Nephron (organoid): ENCODE measurements around the gene C5orf34.
"Not testable (repeated sequence)": the region's sequence is repeated elsewhere in the genome, so short reads cannot be mapped to it uniquely, and the experiment has no call there.

Source experiments
- H3K27ac Mint-ChIP-seq, 3 experiments: 2 replicates each; pipeline ENCODE4 v1.8.0; 2020; ENCODE audit warnings: mixed read lengths in 3 of 3, mild to moderate bottlenecking in 2 of 3, moderate library complexity in 1 of 3
- H3K27me3 Mint-ChIP-seq: 2 replicates; pipeline ENCODE4 v1.8.0; 2021; ENCODE audit warnings: low read depth, mild to moderate bottlenecking, moderate library complexity, mixed read lengths
- H3K36me3 Mint-ChIP-seq: 2 replicates; pipeline ENCODE4 v1.8.0; 2020; ENCODE audit warnings: low read depth, mixed read lengths
- H3K4me1 Mint-ChIP-seq: 2 replicates; pipeline ENCODE4 v1.8.0; 2020; ENCODE audit warnings: mixed read lengths
- H3K4me3 Mint-ChIP-seq, 3 experiments: 2 replicates each; pipeline ENCODE4 v1.8.0; 2020; ENCODE audit warnings: mild to moderate bottlenecking in 3 of 3, mixed read lengths in 3 of 3, moderate library complexity in 2 of 3
- H3K9me3 Mint-ChIP-seq: 2 replicates; pipeline ENCODE4 v1.8.0; 2020; ENCODE audit warnings: mixed read lengths
- TF ChIP-seq, protein P1 (sequence below), 3 experiments: fragments of 200-600 bp; sonication (generic); IDR thresholded peaks; one replicate each; pipeline ENCODE4 v1.5.0; 2021; ENCODE audit warnings: antibody characterized with exemption in 3 of 3; ENCODE audit not compliant: unreplicated experiment in 3 of 3

C5orf34 gene

DNA sequence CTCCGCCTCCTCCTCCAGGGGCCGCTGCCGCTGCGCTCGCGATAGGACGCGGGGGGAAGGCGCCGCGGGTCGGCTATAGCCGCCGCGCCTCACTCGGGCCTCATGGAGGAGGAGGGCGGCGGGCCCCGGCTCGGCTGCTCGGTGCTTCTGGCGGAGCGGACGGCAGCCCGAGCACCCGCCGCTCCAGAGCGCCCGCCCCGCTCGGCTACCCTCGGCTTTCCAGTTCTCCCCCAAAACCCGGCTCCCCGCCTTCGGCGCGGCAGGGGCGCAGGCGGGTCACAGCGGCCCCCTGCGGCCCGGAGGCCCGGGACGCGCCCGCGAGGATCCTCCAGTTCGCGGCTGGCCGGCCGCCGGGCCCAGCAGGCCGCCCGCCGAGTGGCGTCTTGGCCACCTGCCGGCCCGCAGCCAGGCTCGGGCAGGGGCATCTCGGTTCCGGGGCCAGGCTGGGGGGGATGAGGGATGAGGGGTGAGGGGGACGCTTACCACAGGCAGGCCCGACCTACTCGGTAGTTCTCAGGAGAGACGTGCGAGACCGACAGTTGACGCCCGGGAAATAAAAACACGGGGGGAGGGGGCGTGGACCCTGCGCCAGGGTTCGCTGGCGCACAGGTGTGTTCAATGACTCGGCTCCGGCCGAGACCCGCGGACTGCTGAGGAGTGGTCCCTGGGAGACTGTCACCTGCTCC, 42.1 kb upstream of the C5orf34 start, which contains the start of gene PAIP1:
Gene PAIP1 (minus strand): TSS at position 221 of the 686 bp plus-strand sequence. CDS start 231 bp downstream, outside the sequence.
- Mint-ChIP-seq H3K4me1 (peaks cover 12% of the 10 kb centered on the region), H3K27me3 (no peaks in the 10 kb centered on the region), H3K36me3 (peaks cover 7% of the 10 kb centered on the region), H3K9me3 (no peaks in the 10 kb centered on the region), H3K4me3 (peak within 1 kb of the TSS; percentile 89 to 95 (median 94)), H3K27ac (peak within 1 kb of the TSS; percentile 98 to 100 (median 99))
- TF ChIP-seq, protein P1, sequence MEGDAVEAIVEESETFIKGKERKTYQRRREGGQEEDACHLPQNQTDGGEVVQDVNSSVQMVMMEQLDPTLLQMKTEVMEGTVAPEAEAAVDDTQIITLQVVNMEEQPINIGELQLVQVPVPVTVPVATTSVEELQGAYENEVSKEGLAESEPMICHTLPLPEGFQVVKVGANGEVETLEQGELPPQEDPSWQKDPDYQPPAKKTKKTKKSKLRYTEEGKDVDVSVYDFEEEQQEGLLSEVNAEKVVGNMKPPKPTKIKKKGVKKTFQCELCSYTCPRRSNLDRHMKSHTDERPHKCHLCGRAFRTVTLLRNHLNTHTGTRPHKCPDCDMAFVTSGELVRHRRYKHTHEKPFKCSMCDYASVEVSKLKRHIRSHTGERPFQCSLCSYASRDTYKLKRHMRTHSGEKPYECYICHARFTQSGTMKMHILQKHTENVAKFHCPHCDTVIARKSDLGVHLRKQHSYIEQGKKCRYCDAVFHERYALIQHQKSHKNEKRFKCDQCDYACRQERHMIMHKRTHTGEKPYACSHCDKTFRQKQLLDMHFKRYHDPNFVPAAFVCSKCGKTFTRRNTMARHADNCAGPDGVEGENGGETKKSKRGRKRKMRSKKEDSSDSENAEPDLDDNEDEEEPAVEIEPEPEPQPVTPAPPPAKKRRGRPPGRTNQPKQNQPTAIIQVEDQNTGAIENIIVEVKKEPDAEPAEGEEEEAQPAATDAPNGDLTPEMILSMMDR (IDR thresholded peaks at IDR 0.05; ENCODE audit: unreplicated experiment in 3 of 3): peak; percentile 39 to 72 (median 61)

- H3K27ac Mint-ChIP-seq: peak overlapping the region in 1 of 3 experiments; percentile 99
- not testable (repeated sequence) for H3K27me3 Mint-ChIP-seq, H3K4me1 Mint-ChIP-seq, H3K36me3 Mint-ChIP-seq, H3K9me3 Mint-ChIP-seq
- H3K4me3 Mint-ChIP-seq: peak overlapping the region; percentile 89 to 95 (median 94)
These were observed 41.6 kb upstream of the C5orf34 start for GRCh38 chr5:43556607-43556856.

DNA sequence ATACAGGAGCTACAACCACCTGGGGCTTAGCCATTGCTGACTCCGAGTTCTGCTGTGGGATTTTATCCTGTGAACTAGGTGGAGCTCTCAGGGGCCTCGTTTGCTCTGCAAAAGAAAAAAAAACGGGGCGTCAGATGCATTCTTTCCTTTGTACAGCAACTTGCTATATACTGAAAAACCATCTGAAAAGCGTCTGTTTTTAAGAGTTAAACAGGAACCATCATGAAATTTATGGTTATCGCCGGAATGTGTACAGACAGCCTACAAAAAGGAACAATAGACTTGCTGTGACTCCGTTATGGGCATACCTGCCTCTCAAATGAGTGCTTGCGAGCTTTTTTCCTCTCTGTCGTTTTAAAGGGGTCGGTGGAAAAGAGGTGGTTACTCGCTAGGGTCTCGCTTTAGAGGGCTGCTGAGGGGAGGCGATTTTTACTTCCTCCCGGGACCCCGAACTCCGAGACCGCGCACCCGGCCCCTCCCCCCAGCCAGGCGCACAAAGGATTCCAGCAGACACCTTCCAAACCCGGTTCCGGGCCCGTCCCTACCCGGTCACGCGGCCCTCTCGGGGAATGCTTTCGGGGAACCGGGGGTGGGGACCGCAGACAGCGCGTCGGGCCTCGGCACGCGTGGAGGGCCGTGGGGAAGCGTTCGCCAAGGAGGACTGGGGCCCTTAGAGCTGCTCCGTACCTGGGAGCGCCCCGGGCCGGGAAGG, 41.1 kb upstream of the C5orf34 start:
- Mint-ChIP-seq H3K36me3 (peaks cover 10% of the 10 kb centered on the region), H3K4me1 (peaks cover 5% of the 10 kb centered on the region), H3K4me3 (no peak overlapping the region), H3K27ac (peak overlapping the region in 1 of 3 experiments; percentile 100), H3K9me3 (no peaks in the 10 kb centered on the region), H3K27me3 (no peaks in the 10 kb centered on the region)
- TF ChIP-seq, protein P1 (IDR thresholded peaks at IDR 0.05; ENCODE audit: unreplicated experiment in 3 of 3): no peak

GRCh38 chr5:43554497-43554896, 39.5 kb upstream of the C5orf34 start:
- peaks cover 10% of the 10 kb centered on the region for H3K4me1 Mint-ChIP-seq
- H3K4me3 Mint-ChIP-seq: no peak overlapping the region
- TF ChIP-seq, protein P1 (IDR thresholded peaks at IDR 0.05; ENCODE audit: unreplicated experiment in 3 of 3): no peak
- H3K36me3 Mint-ChIP-seq: peaks cover 16% of the 10 kb centered on the region
- no peak overlapping the region for H3K27ac Mint-ChIP-seq
- no peaks in the 10 kb centered on the region for H3K9me3 Mint-ChIP-seq
- no peaks in the 10 kb centered on the region for H3K27me3 Mint-ChIP-seq

- H3K9me3 Mint-ChIP-seq: no peaks in the 10 kb centered on the region
- H3K4me1 Mint-ChIP-seq: peaks cover 10% of the 10 kb centered on the region
- TF ChIP-seq, protein P1 (IDR thresholded peaks at IDR 0.05; ENCODE audit: unreplicated experiment in 3 of 3): no peak
- H3K4me3 Mint-ChIP-seq: no peak overlapping the region
- peaks cover 23% of the 10 kb centered on the region for H3K36me3 Mint-ChIP-seq
- H3K27me3 Mint-ChIP-seq: no peaks in the 10 kb centered on the region
- H3K27ac Mint-ChIP-seq: no peak overlapping the region
These were observed 38.4 kb upstream of the C5orf34 start for GRCh38 chr5:43553381-43553780.

DNA sequence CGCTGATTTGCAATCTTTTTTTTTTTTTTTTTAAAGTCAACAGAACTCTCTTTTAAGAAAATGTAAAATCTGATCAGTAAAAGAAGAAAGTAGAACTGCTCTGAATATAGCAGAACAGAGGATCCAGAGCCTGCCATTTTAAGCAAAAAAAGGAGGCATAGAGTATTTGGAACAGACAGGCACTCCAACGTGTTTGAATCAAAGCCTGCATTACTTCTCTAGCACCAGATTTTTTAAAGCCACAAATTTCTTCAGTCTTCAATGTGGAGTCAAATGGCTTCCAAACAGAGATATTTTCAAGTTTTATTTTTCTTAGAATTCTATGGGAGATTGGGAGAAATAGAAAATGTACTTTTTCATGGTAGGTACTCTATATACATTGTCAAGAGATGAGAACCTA, 36.8 kb upstream of the C5orf34 start:
- peaks cover 36% of the 10 kb centered on the region for H3K36me3 Mint-ChIP-seq
- no peak overlapping the region for H3K4me3 Mint-ChIP-seq
- no peaks in the 10 kb centered on the region for H3K9me3 Mint-ChIP-seq
- peaks cover 6% of the 10 kb centered on the region for H3K4me1 Mint-ChIP-seq
- TF ChIP-seq, protein P1 (IDR thresholded peaks at IDR 0.05; ENCODE audit: unreplicated experiment in 3 of 3): no peak
- no peaks in the 10 kb centered on the region for H3K27me3 Mint-ChIP-seq
- H3K27ac Mint-ChIP-seq: no peak overlapping the region

- peak overlapping the region in 1 of 3 experiments; percentile 15 for H3K27ac Mint-ChIP-seq
- peaks cover 53% of the 10 kb centered on the region for H3K36me3 Mint-ChIP-seq
These were observed 34.3 kb upstream of the C5orf34 start for GRCh38 chr5:43549272-43549671.

More at GRCh38 chr5:43549272-43549671, 34.3 kb upstream of the C5orf34 start:
- not testable (repeated sequence) for H3K4me1 Mint-ChIP-seq, H3K4me3 Mint-ChIP-seq, H3K9me3 Mint-ChIP-seq, H3K27me3 Mint-ChIP-seq
